C1 segment of cervical spinal cord (tissue), 14 donors: Measurements from ENCODE around the gene LIX1L.
A peak's percentile ranks its signal among the peaks of the same experiment; 100 is the strongest.

Source experiments
- DNase-seq, 14 donors: peaks; one replicate each; lab custom pipeline; 2025; lab: John Stamatoyannopoulos, UW

The LIX1L gene

GRCh38 chr1:145985502-145986439, 28.0 kb upstream of the LIX1L start:
- peak in 3 of 14 donors; percentile 23 to 83 (median 27) for DNase-seq

- no peak for DNase-seq
These were observed 27.3 kb upstream of the LIX1L start for GRCh38 chr1:145985129-145985501.

GRCh38 chr1:145983960-145984830, 26.4 kb upstream of the LIX1L start:
- no peak for DNase-seq

GRCh38 chr1:145983206-145983675, 25.4 kb upstream of the LIX1L start:
- DNase-seq: no peak

GRCh38 chr1:145982010-145982723, 24.4 kb upstream of the LIX1L start:
- no peak for DNase-seq

- no peak for DNase-seq
These were observed 22.7 kb upstream of the LIX1L start for GRCh38 chr1:145980457-145980994.

GRCh38 chr1:145979746-145980456, 22.1 kb upstream of the LIX1L start:
- DNase-seq: no peak

- peak; percentile 30 to 95 (median 84) for DNase-seq
These were observed 21.3 kb upstream of the LIX1L start for GRCh38 chr1:145978854-145979745.

GRCh38 chr1:145978471-145978853, 20.6 kb upstream of the LIX1L start:
- no peak for DNase-seq

GRCh38 chr1:145977486-145978470, 20.0 kb upstream of the LIX1L start:
- DNase-seq: peak in 12 of 14 donors; percentile 15 to 77 (median 47)

- no peak for DNase-seq
These were observed 19.2 kb upstream of the LIX1L start for GRCh38 chr1:145977016-145977415.

GRCh38 chr1:145975216-145975615, 17.4 kb upstream of the LIX1L start:
- no peak for DNase-seq

GRCh38 chr1:145974721-145975120, 16.9 kb upstream of the LIX1L start:
- no peak for DNase-seq

GRCh38 chr1:145972580-145972979, 14.8 kb upstream of the LIX1L start:
- no peak for DNase-seq

- no peak for DNase-seq
These were observed 9.5 kb upstream of the LIX1L start for GRCh38 chr1:145967288-145967687.

GRCh38 chr1:145965119-145965744, 7.4 kb upstream of the LIX1L start:
- no peak for DNase-seq

GRCh38 chr1:145964328-145965118, 6.7 kb upstream of the LIX1L start, which contains the start of the genes ANKRD34A and POLR3GL:
ANKRD34A (minus strand) TSS chr1:145964575; CDS start chr1:145961759, 2,816 bp downstream.
POLR3GL (plus strand) TSS chr1:145964690; CDS start chr1:145974866, 10,176 bp downstream.
- peak; percentile 69 to 98 (median 89) for DNase-seq
